GM23338 (cell line): ENCODE data around the gene SH3GL2.

ENCODE experiments used
- CREB1 ChIP-seq: fragments of 250-450 bp; sonication (Bioruptor Pico); IDR thresholded peaks from 2 replicates; pipeline ENCODE4 v1.5.0; 2020; ENCODE audit warnings: low read depth, mild to moderate bottlenecking, moderate library complexity
- ETS1 ChIP-seq: IDR thresholded peaks from 2 replicates; pipeline ENCODE4 v1.6.1; 2016; ENCODE audit warnings: antibody characterized with exemption
- EZH2 ChIP-seq: fragments of 200-600 bp; sonication (generic); IDR thresholded peaks from one replicate; pipeline ENCODE4 v1.8.0; 2017; ENCODE audit warnings: antibody characterized with exemption, mild to moderate bottlenecking, low read depth; ENCODE audit not compliant: unreplicated experiment
- EZH2phosphoT487 ChIP-seq: fragments of 200-600 bp; sonication (generic); IDR thresholded peaks from one replicate; pipeline ENCODE4 v1.8.1; 2018; ENCODE audit warnings: antibody characterized with exemption; ENCODE audit not compliant: unreplicated experiment
- JUNB ChIP-seq: IDR thresholded peaks from one replicate; pipeline ENCODE4 v1.6.1; 2016; ENCODE audit warnings: antibody characterized with exemption; ENCODE audit not compliant: unreplicated experiment
- NANOG ChIP-seq: IDR thresholded peaks from 2 replicates; pipeline ENCODE4 v1.6.1; 2016; ENCODE audit warnings: antibody characterized with exemption, borderline replicate concordance
- POLR2AphosphoS5 ChIP-seq: IDR thresholded peaks from 2 replicates; pipeline ENCODE4 v1.6.1; 2016; ENCODE audit warnings: antibody characterized with exemption, low read depth
- STAT1 ChIP-seq: IDR thresholded peaks from one replicate; pipeline ENCODE4 v1.6.1; 2016; ENCODE audit warnings: antibody characterized with exemption; ENCODE audit not compliant: unreplicated experiment
- ZNF114 ChIP-seq: fragments of 250-450 bp; sonication (Bioruptor Pico); IDR thresholded peaks from 2 replicates; pipeline ENCODE4 v1.5.0; 2020; ENCODE audit warnings: mild to moderate bottlenecking, moderate library complexity
- TF ChIP-seq, protein P1 (sequence below), 2 experiments: fragments of 200-600 bp in 1 of 2; sonication (generic) in 1 of 2; conservative IDR thresholded peaks; 2 replicates each; pipeline versions ENCODE4 v1.5.1 to v1.6.1; 2016 to 2017; ENCODE audit warnings: antibody characterized with exemption in 2 of 2, low read depth in 2 of 2, mild to moderate bottlenecking in 2 of 2, moderate library complexity in 1 of 2
- TF ChIP-seq, protein P2 (sequence below): IDR thresholded peaks from one replicate; pipeline ENCODE4 v1.6.1; 2018; ENCODE audit warnings: antibody characterized with exemption; ENCODE audit not compliant: unreplicated experiment

DNA sequence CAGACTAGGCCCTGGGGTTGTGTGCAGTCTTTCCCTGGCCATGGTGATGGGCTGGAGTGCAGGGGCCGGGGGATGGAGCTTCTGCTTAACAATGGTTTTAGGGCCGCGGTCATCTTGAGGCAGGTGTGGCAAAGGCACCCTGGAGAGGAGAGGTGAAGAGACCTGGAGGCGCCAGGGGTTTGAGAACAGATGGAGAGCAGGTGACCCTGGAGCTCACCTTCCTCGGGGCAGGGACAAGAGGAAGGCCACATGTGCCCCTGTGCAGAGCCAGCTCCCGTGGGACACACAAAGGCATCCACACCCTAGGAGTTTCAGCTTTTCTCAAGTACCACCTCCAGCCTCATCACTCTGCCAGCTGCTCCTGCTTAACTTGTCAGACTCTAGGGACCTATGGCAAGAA is 46.4 kb upstream of the SH3GL2 start:
- TF ChIP-seq CREB1 (CRISPR knock-in tag) = no peak
- no peak for TF ChIP-seq JUNB
- TF ChIP-seq, protein P1, sequence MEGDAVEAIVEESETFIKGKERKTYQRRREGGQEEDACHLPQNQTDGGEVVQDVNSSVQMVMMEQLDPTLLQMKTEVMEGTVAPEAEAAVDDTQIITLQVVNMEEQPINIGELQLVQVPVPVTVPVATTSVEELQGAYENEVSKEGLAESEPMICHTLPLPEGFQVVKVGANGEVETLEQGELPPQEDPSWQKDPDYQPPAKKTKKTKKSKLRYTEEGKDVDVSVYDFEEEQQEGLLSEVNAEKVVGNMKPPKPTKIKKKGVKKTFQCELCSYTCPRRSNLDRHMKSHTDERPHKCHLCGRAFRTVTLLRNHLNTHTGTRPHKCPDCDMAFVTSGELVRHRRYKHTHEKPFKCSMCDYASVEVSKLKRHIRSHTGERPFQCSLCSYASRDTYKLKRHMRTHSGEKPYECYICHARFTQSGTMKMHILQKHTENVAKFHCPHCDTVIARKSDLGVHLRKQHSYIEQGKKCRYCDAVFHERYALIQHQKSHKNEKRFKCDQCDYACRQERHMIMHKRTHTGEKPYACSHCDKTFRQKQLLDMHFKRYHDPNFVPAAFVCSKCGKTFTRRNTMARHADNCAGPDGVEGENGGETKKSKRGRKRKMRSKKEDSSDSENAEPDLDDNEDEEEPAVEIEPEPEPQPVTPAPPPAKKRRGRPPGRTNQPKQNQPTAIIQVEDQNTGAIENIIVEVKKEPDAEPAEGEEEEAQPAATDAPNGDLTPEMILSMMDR (conservative IDR thresholded peaks at IDR 0.05; ENCODE audit: low read depth in 2 of 2) = no peak
- TF ChIP-seq ETS1 = no peak
- TF ChIP-seq POLR2AphosphoS5 = no peak
- TF ChIP-seq EZH2phosphoT487 = no peak
- TF ChIP-seq, protein P2, sequence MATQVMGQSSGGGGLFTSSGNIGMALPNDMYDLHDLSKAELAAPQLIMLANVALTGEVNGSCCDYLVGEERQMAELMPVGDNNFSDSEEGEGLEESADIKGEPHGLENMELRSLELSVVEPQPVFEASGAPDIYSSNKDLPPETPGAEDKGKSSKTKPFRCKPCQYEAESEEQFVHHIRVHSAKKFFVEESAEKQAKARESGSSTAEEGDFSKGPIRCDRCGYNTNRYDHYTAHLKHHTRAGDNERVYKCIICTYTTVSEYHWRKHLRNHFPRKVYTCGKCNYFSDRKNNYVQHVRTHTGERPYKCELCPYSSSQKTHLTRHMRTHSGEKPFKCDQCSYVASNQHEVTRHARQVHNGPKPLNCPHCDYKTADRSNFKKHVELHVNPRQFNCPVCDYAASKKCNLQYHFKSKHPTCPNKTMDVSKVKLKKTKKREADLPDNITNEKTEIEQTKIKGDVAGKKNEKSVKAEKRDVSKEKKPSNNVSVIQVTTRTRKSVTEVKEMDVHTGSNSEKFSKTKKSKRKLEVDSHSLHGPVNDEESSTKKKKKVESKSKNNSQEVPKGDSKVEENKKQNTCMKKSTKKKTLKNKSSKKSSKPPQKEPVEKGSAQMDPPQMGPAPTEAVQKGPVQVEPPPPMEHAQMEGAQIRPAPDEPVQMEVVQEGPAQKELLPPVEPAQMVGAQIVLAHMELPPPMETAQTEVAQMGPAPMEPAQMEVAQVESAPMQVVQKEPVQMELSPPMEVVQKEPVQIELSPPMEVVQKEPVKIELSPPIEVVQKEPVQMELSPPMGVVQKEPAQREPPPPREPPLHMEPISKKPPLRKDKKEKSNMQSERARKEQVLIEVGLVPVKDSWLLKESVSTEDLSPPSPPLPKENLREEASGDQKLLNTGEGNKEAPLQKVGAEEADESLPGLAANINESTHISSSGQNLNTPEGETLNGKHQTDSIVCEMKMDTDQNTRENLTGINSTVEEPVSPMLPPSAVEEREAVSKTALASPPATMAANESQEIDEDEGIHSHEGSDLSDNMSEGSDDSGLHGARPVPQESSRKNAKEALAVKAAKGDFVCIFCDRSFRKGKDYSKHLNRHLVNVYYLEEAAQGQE = no peak
- TF ChIP-seq EZH2 = no peak
- no peak for TF ChIP-seq ZNF114 (CRISPR knock-in tag)
- no peak for TF ChIP-seq STAT1
- no peak for TF ChIP-seq NANOG
